ENCODE data around the gene MOB3C.

Gene MOB3C

DNA sequence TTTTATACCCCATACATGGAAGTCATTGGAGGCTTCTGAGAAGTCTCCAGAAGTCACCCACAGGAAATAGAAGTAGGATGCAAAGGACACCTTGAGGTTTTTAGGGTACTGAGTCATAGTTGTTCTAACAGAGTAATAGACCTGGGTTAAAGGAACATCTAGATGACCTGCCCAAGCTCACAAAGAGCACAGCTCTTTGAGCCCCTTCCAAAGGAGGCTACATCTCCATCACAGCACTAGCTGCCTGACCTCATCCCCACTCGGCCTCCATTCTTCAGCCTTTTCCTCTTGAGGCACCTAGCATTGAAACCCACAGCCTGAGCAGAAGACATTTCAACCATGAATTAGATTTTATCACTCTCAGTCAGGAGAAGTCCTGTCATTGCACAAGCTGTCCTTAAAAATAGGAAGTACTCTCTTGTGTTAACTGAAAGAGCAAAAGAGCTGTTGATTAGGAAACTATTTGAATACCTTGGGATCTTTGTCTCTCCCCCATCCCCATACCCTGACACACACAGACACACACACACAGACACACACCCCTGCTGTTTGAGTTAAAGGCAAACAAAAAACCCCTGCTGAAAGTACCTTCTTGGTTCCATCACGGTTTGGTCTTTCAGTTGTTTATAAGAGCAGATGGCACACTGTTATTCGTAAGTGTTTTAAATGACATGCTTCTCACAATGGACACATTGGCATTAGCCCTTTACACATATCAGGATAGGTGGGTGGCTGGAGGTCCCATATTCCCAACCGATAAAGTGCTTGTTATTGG is 34.7 kb downstream of the MOB3C start (continued):
- TF ChIP-seq, protein P1, sequence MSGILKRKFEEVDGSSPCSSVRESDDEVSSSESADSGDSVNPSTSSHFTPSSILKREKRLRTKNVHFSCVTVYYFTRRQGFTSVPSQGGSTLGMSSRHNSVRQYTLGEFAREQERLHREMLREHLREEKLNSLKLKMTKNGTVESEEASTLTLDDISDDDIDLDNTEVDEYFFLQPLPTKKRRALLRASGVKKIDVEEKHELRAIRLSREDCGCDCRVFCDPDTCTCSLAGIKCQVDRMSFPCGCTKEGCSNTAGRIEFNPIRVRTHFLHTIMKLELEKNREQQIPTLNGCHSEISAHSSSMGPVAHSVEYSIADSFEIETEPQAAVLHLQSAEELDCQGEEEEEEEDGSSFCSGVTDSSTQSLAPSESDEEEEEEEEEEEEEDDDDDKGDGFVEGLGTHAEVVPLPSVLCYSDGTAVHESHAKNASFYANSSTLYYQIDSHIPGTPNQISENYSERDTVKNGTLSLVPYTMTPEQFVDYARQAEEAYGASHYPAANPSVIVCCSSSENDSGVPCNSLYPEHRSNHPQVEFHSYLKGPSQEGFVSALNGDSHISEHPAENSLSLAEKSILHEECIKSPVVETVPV (CRISPR knock-in tag; IDR thresholded peaks at IDR 0.05), result no peak
- no peak for TF ChIP-seq PPARA (CRISPR knock-in tag; IDR thresholded peaks at IDR 0.05; ENCODE audit: borderline replicate concordance)

DNA sequence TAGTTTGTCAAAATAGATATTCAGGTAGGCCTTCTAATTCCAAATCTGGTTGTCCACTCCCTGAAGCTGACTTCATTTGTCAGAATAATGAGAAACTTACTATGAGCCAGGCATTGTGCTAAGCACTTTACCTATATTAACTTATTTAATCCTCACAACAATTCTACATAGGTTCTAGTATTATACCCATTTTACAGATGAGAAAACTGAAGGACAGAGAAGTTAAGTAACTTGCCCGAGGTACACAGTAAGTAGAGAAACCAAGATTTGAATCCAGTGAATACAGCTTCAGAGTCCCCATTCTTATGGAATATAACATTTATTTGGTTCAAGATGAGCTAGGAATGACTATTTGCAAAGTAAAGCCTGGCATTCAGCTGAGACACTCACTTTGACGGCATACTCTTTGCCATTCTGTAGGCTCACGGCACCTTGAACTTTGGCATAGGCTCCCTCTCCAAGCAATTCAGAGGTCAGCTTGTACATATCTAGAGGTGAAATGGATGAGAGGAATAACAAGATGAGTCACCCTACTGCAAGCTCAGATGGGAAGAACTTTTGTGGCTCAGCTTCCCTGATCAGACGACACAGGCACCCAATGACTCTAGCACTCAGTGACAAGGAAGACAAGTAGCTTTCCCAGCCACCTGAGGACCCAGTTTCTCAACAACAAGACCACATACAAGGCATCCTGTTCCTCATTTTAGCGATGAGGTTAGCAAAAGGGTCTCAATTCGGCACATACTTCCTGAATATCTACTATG is 36.3 kb downstream of the MOB3C start:
- no peak for TF ChIP-seq ARNTL (CRISPR knock-in tag; IDR thresholded peaks at IDR 0.05; ENCODE audit: borderline replicate concordance, low read depth)
- no peak for ATAC-seq

DNA sequence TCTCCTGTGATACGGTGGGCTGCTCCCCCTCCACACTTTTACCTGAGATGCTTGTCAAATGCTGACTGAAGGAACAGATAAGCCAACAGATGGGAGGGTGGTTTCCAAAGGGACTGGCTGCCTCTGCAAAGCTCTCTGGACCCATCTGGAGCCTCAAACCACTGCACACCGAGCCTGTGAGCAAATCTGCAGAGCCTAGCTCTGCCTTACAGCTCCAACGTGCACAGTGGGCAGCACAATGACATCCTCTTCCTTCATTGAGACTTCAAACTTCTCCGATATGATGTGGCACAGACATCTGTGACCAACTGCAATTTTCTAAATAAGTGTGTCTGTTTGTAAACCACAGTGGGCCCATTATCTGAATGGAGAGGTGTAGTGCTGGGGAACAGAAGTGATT is 38.9 kb downstream of the MOB3C start:
- ATAC-seq, result no peak
- no peak for TF ChIP-seq ZC3H10 (CRISPR knock-in tag; IDR thresholded peaks at IDR 0.05)
- TF ChIP-seq ESRRG (CRISPR knock-in tag; IDR thresholded peaks at IDR 0.05), result no peak
- TF ChIP-seq ZNF565 (CRISPR knock-in tag; conservative IDR thresholded peaks at IDR 0.05; ENCODE audit: low read depth), result no peak
- no peak for TF ChIP-seq OSR1 (CRISPR knock-in tag; IDR thresholded peaks at IDR 0.05)
- TF ChIP-seq, protein P2, sequence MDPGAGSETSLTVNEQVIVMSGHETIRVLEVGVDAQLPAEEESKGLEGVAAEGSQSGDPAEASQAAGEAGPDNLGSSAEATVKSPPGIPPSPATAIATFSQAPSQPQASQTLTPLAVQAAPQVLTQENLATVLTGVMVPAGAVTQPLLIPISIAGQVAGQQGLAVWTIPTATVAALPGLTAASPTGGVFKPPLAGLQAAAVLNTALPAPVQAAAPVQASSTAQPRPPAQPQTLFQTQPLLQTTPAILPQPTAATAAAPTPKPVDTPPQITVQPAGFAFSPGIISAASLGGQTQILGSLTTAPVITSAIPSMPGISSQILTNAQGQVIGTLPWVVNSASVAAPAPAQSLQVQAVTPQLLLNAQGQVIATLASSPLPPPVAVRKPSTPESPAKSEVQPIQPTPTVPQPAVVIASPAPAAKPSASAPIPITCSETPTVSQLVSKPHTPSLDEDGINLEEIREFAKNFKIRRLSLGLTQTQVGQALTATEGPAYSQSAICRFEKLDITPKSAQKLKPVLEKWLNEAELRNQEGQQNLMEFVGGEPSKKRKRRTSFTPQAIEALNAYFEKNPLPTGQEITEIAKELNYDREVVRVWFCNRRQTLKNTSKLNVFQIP (CRISPR knock-in tag; IDR thresholded peaks at IDR 0.05; ENCODE audit: borderline replicate concordance, low read depth), result no peak
- TF ChIP-seq PPARA (CRISPR knock-in tag; IDR thresholded peaks at IDR 0.05; ENCODE audit: borderline replicate concordance), result no peak
- no peak for TF ChIP-seq CSDC2 (CRISPR knock-in tag; IDR thresholded peaks at IDR 0.05)
- TF ChIP-seq SNAI2 (CRISPR knock-in tag; IDR thresholded peaks at IDR 0.05), result no peak
- TF ChIP-seq ZFP3 (CRISPR knock-in tag; IDR thresholded peaks at IDR 0.05), result no peak
- no peak for TF ChIP-seq TCF4 (CRISPR knock-in tag; IDR thresholded peaks at IDR 0.05; ENCODE audit: borderline replicate concordance)

DNA sequence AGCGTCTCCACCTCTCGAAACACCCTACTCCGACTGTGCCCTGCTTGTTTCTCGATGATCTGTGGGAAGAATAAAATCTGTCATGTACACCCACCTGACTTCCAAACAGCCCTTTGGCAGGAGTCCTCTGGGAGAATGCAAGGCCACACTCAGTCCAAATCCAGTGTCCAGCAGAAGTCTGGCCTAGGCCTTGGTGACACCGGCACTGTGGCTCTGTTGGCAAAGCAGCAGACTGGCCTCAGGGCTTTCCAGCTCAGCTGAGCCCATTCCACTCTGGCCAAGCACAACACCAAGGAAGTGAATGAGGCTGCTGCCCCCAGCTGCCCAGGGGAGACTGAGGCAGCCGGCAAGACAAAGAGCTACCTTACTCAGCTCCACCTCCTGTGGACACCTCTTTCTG is 40.0 kb downstream of the MOB3C start:
- TF ChIP-seq ZFP30 (CRISPR knock-in tag; IDR thresholded peaks at IDR 0.05) (no peak), ZC3H10 (CRISPR knock-in tag; IDR thresholded peaks at IDR 0.05) (no peak), PPARA (CRISPR knock-in tag; IDR thresholded peaks at IDR 0.05; ENCODE audit: borderline replicate concordance) (no peak), OSR1 (CRISPR knock-in tag; IDR thresholded peaks at IDR 0.05) (no peak), ZNF565 (CRISPR knock-in tag; conservative IDR thresholded peaks at IDR 0.05; ENCODE audit: low read depth) (no peak), RARB (CRISPR knock-in tag; IDR thresholded peaks at IDR 0.05) (no peak), CSDC2 (CRISPR knock-in tag; IDR thresholded peaks at IDR 0.05) (no peak), TOX (CRISPR knock-in tag; IDR thresholded peaks at IDR 0.05; ENCODE audit: borderline replicate concordance) (no peak), ARNTL (CRISPR knock-in tag; IDR thresholded peaks at IDR 0.05; ENCODE audit: borderline replicate concordance, low read depth) (no peak), ZNF70 (CRISPR knock-in tag; IDR thresholded peaks at IDR 0.05) (no peak), GLIS3 (CRISPR knock-in tag; IDR thresholded peaks at IDR 0.05) (no peak), ESRRG (CRISPR knock-in tag; IDR thresholded peaks at IDR 0.05) (no peak)
- TF ChIP-seq, protein P2 (CRISPR knock-in tag; IDR thresholded peaks at IDR 0.05; ENCODE audit: borderline replicate concordance, low read depth), result no peak
- TF ChIP-seq, protein P3, sequence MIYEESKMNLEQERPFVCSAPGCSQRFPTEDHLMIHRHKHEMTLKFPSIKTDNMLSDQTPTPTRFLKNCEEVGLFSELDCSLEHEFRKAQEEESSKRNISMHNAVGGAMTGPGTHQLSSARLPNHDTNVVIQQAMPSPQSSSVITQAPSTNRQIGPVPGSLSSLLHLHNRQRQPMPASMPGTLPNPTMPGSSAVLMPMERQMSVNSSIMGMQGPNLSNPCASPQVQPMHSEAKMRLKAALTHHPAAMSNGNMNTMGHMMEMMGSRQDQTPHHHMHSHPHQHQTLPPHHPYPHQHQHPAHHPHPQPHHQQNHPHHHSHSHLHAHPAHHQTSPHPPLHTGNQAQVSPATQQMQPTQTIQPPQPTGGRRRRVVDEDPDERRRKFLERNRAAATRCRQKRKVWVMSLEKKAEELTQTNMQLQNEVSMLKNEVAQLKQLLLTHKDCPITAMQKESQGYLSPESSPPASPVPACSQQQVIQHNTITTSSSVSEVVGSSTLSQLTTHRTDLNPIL (CRISPR knock-in tag; IDR thresholded peaks at IDR 0.05; ENCODE audit: low read depth), result no peak
- TF ChIP-seq, protein P4, sequence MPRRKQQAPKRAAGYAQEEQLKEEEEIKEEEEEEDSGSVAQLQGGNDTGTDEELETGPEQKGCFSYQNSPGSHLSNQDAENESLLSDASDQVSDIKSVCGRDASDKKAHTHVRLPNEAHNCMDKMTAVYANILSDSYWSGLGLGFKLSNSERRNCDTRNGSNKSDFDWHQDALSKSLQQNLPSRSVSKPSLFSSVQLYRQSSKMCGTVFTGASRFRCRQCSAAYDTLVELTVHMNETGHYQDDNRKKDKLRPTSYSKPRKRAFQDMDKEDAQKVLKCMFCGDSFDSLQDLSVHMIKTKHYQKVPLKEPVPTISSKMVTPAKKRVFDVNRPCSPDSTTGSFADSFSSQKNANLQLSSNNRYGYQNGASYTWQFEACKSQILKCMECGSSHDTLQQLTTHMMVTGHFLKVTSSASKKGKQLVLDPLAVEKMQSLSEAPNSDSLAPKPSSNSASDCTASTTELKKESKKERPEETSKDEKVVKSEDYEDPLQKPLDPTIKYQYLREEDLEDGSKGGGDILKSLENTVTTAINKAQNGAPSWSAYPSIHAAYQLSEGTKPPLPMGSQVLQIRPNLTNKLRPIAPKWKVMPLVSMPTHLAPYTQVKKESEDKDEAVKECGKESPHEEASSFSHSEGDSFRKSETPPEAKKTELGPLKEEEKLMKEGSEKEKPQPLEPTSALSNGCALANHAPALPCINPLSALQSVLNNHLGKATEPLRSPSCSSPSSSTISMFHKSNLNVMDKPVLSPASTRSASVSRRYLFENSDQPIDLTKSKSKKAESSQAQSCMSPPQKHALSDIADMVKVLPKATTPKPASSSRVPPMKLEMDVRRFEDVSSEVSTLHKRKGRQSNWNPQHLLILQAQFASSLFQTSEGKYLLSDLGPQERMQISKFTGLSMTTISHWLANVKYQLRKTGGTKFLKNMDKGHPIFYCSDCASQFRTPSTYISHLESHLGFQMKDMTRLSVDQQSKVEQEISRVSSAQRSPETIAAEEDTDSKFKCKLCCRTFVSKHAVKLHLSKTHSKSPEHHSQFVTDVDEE (CRISPR knock-in tag; IDR thresholded peaks at IDR 0.05), result no peak
- ATAC-seq, result no peak
